Activated T-helper 1 cell treated with anti-CD3 and anti-CD28 coated beads, Interleukin-2, amount 50 U/mL, for 16 hours (primary cell): ENCODE data around the gene RAPGEF4.
"Not testable (repeated sequence)": the region's sequence is repeated elsewhere in the genome, so short reads cannot be mapped to it uniquely, and the experiment has no call there.

Experiments used
- DNase-seq, 2 donors: peaks; one replicate each; pipeline ENCODE4 v3.0.0-alpha.2; 2020; ENCODE audit warnings: low read depth in 1 of 2, low spot score in 1 of 2

RAPGEF4 gene

DNA sequence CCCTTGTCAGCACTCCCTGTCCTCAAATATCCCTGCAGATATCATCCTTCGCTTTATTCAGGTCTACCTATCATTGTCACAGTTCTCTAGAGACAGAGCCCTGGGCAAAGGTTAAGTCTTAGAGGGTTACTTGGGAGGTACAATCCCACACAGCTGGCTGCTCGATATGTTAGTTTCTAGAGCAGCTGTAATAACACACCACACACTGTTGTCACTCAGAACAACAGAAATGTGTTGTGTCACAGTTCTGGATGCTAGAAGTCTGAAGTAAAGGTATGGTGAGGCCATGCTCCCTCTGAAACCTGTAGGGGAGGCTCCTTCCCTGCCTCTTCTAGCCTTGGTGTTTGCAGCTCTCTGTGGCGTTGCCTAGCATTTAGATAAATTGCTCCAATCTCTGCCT lies 9.9 kb upstream of the RAPGEF4 start:
- DNase-seq, result no peak

DNA sequence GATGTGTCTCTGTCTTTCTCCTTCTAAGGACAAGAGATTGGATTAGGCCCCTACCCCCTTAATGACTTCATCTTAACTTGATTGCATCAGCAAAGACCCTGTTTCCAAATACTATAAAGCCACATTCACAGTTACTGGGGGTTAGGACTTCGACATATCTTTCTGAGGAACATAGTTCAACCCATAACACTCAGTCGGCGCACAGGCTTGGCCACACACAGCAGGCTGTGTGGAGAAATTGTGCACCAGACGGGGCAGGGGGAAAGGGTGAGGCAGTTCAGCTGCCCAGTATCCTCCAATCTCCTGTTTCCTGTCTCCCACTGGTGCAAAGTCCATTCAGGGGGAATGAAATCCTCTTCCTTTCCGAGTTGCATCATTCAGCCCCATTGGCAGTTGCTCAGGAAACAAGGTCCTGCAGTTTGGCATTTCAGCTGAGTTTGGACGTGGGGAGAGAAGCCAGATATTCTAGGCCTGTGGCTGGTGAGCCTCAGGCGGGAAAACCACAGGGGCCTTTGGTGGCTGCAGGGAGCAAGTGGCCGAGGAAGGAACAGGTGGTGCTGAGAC lies 9.4 kb upstream of the RAPGEF4 start:
- no peak for DNase-seq

DNA sequence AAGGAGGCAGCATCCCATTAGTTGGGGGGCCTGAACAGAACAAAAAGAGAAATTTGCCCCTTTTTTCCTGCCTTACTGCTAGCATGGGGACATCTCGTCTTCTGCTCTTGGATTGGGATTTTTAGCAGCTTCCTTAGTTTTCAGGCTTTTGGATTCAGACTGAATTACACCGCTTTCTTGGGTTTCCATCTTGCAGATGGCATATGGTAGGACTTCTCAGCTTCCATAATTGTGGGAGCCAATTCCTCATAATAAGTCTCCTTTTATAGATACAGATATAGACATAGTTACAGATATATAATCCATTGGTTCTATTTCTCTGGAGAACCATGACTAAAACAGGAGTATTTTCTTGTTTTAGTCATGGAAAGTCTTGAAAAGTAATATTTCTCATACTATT lies 5.2 kb upstream of the RAPGEF4 start:
- DNase-seq, result no peak

DNA sequence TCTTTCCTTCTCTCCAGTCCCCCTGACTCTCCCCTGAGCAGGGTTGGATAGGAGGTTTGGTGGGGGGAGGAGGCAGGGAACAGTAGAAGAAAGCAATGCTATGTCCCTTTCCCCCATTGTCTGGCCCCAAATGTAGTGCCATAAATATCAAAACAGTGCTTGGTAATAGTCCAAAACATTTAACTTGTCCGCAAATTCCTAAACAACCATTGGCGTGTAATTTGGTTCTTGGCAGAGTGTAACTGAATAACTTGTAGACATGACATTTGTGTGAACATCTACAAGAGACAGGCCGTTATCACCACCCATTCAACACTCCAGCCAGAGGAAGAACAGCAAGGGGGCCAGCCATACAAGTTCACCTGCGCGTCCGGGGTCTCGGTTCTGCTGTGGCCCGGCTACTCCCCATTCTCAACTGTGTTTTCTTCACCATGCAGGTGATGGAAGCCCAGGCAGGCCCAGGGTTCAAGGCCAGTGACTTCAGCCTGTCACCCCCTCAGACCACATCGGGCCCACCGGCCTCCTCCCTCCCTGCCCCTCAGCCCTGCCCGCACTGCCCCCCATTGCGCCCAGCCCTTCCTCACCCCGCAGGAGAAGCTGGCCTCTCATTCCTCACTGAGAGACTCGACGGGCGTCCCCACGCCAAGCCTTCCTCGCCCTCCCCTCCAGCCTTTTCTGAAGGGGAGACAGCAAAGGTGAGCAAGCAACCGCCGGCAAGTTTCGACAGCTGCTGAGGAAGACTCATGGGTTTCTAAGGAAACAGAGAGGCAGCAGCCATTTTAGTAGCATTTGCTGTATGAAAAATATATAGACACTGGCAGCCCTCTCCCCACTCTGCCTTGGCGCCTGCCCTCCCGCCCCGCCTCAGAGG lies 699 bp upstream of the RAPGEF4 start:
- no peak for DNase-seq

DNA sequence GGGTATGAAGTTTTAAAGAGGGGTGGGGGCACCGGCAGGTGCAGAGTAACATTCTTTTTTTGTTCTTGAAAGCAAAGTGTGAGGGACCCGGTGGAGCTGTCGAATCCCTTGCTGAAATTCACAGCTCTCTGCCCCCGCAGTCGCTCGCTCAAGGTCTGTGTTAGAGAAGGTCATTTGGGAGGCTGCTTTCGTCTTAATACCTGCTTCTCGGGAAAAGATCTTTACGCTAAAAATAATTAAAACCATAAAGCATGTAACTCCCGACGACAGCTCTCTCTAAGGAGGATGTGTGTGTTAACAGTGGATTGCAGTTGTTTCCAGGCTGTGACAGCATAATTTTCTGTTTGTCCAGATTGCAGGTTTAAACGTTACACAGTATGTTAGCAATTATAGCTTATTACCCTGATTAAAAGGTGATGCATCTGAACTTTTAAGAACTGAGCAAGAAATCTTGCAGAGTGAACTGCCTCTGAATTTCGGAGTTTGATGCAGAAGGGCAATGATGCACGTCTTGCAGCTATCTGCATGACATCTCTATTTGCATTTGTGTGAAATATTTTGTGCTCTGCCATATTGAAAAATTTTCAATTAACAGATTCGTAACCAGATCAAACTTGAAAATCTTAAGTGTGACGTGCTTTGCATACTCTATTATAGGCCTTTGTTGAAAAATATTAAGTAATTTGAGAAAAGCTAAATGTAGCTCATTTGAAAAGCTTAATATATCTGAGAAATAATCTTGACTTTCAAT lies 954 bp downstream of the RAPGEF4 start:
- no peak for DNase-seq

DNA sequence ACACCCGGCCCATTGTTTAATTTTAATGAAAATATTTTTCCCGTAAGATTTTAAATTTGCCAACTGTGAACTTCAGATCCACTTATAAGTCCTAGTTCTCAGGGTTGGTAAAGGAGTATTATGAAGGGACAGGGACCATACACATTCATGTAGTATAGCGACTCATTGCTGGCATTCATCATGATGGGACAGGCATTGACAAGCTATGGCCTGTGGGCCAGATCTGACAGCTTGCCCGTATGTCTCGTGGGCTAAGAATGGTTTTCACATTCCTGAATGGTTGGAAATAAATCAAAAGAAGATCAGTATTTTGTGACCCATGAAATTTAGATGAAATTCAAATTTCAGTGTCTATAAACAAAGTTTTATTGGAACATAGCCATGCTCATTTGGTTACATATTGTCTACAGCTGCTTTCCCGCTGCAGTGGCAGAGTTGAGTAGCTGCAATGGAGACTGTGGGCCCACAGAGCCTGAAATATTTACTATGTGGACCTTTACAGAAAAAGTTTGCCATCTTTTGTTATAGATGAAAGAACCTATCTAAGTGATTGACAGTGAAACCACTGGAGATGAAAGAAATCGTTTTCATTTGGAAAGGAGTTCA lies 4.1 kb downstream of the RAPGEF4 start:
- DNase-seq, result no peak

DNA sequence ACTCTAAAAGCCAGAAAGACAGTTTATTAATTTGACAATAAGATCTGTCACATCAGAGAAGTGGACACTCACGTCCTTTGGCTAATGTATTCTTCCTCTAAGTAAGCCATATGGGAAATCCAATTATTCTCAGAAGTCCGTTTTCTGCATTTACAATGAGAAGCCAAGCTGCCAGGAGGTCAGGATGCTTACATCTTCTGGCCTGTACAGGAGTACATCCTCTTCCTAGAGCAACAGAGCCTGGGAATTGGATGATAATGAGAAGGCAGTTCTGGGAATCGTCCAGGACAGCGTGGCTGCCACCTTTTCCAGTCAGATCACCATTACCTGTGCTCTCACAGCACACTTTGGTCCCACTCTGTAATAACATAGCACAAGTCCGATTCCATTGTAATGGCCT lies 5.2 kb downstream of the RAPGEF4 start:
- DNase-seq, result no peak

DNA sequence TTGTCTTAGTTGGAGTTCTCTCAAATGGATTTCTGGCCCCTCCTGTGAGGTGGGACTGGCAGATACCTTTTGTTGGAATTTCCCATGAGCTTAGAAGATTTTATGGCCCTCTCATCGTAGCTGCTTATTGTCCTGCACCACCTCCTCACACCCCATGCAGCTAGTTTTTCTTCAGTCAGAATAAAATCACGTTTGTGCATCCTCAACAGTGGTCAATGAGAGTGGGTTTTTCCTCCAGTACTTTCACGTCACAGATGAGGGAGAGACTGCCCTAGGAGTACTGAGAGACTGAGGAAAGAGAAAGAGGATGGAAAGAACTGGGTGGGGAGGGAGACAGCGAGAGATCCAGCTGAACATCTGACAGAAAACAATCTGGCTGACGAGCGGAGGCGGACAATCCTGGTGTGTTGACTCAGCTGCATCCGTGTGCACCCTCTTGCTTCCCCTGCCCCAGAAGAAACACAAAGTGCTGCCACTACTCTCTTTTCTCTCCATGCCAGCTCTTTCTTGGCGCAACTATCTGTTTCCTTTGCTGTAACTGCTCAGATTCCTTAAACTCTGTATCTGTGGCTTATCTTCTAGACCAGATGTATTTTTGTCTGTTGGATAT lies 7.4 kb downstream of the RAPGEF4 start:
- DNase-seq, result no peak

DNA sequence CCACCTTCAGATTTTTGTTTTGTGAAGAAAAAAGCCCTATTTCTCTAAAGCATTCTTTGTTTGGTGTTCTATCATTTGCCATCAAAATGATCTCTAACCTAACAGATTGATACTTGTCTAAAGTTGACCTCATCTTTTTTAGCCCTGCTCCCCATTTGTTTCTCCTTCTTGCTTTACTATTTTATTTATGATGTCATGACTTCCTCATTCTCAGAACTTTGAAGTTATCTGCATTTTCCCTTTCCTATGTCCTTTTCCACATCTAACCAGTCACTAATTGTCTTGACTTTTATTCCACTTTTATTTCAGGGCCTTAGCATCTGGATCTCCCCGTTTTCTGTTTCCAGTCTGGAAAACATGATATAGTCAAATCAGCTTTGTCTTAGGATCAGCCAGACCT lies 8.3 kb downstream of the RAPGEF4 start:
- no peak for DNase-seq

DNA sequence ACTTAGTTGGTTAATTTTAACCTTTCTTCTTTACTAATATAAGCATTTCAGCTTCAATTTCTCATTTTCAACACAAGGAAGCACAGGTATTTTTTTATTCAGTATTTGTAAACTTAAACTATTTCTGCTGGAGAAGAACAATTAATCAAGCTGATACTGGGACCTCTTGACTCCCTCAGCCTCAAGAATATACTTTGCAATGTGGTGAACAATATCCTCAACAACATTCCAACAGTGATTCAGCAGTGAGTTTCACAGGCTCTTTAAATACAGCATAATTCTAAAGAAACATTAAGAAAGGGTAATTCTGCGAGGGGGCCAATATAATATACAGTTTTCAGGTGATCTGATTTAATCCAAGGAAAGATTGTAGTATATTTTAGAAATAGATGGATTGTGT lies 10.0 kb downstream of the RAPGEF4 start:
- no peak for DNase-seq

DNA sequence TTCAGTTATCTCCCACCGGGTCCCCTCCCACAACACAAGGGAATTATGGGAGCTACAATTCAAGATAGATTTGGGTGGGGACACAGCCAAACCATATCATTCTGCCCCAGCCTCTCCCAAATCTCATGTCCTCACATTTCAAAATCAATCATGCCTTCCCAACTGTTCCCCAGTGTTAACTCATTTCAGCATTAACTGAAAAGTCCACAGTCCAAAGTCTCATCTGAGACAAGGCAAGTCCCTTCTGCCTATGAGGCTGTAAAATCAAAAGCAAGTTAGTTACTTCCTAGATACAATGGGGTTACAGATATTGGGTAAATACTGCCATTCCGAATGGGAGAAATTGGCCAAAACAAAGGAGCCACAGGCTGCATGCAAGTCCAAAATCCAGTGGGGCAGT lies 12.9 kb downstream of the RAPGEF4 start:
- DNase-seq, result not testable (repeated sequence)

DNA sequence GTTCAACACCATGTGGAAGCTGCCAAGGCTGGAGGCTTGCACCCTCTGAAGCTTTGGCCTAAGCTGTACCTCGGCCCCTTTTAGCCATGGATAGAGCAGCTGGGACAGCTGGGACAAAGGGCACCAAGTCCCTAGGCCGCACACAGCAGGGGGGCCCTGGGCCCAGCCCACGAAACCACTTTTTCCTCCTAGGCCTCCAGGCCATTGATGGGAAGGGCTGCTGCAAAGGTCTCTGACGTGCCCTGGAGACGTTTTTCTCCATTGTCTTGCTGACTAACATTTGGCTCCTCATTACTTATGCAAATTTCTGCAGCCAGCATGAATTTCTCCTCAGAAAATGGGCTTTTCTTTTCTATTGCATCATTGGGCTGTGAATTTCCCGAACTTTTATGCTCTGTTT lies 13.7 kb downstream of the RAPGEF4 start:
- DNase-seq, result no peak

DNA sequence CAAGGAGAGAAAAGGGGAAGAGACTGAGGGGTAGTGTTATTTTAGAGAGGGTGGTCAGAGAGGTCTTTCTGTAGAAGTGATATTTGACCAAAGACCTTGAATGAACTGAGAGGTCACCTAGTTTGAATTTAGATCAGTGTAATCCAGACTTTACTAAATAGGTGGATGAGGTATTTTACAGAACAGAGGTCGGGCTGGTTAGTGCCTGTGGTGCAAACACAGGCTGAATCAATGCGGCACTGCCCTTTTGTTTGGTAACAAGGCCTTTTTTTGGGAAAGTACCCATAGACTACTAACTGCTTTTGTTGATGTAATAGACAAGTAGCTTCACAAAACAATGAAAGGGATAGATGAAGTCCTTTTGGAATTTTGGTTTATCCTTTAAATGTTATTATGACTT lies 15.9 kb downstream of the RAPGEF4 start:
- no peak for DNase-seq

DNA sequence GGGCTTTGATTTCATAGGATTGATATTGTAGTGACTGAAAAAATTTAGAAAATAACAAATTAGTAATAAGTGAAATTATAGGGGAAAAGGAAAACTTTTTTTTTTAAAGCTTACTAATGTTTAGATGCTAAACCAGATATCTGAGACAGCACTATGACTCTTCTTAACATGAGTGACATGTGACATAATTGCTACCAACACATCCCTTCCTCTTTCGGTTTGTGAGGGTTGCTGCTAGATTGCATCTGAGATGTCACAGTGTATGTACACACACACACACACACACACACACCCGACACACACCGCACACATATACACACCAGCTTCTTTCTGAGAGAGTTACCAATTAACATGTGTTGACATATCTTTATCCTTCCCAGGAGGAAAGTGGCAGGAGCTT lies 18.0 kb downstream of the RAPGEF4 start:
- DNase-seq, result no peak

DNA sequence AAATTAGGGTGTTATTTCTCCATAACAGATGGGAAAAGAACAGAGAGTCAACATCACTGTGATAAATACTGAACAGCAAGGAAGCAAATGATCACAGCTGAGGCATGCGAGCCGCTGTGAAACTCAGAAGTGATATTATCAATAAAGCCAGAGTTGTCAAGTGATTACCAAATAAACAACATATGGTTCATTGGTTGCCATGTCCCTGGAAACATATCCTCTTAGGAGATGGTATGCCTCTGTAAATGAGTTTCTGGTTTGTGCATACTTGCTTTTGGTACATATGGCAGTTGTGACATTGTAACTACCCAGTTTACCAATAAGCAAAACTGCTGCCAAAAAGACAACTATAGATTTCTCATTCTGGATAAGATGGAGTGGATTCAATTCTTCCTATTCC lies 23.8 kb downstream of the RAPGEF4 start:
- no peak for DNase-seq

DNA sequence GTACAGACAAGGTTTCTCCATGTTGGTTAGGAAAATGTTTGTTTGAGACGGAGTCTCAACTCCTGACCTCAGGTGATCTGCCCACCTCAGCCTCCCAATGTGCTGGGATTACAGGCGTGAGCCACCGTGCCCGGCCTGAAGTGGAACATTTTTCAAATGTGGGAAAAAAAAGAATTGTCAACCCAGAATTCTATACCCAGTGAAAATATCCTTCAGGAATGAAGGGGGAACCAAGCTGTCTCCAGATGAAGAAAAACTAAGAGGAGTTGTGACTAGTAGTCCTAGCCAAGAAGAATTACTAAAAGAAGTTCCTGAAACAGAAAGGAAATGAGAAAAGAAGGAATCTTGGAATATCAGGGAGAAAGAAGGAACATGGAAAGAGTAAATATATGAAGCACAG lies 25.7 kb downstream of the RAPGEF4 start:
- no peak for DNase-seq

DNA sequence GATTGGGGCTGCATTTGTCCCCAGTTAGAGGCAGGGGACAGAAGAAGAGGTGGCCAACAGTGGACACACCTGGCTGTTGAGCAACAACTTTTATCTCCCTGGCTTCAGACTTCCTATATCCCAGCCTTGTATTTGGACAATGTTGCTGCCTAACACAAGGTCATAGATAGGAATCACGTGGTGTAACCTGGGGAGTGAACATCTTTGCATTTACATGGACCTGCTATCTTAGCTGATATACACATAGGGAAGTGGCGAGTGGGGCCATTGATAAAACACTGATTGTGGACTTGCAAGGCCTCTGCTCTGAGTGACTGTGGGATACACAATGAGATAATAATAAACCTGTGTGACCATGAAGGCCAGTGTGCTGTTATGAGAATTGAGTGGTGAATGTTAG lies 26.9 kb downstream of the RAPGEF4 start:
- DNase-seq, result no peak

DNA sequence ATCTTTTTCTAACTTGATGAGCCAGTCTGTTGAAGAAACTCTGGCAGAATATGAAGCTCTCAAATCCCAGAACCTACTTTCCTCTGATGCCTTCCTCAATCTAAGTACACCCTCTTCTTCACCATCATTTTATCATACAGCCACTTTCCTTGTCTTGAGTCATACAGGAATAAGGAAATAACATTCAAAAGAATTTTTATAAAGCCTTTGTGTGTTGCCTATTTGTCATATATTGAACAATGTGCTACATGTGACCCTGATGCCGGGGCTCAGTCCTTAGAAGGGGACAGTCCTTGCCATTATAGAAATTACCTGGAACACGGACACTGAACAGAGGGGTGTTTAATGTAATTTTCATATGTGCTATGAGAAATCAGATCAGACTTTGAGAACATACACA lies 27.4 kb downstream of the RAPGEF4 start:
- DNase-seq, result no peak

DNA sequence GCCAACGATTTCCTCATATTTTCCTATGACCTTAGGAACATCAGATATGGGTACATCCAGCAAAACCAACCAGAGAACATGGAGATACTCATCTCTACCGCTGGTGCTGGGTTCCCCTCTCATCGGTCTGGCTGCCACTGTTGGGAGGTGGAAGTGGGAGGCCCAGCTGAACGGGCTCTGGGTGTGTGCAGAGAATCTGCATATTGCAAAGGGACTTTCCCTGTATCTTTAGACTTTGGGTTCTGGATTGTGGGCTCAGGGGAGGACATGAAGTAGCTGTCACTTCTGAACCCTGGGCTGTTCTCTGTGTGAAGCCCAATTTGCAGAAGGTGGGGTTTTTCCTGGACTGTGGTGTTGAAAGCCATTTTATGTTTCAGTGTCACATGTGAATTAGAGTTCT lies 30.0 kb downstream of the RAPGEF4 start:
- no peak for DNase-seq

DNA sequence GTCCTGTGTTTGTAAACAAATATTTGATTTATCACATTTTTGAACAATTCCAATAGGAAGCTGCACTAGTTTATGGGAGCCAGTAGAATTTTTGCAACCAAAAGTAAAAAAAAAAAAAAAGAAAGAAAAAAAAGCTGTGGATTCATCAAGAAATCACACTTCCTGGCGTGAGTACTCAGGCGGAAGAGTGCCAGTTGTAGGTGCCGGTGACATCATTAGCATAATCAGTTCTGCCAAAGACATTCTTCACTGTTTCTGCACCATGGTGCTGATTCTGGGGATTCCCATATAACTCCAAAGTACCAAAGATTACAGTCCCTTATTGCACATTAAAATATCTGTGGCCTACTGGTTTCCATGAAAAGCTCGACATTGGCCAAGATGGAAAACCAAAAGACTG lies 32.8 kb downstream of the RAPGEF4 start:
- no peak for DNase-seq

DNA sequence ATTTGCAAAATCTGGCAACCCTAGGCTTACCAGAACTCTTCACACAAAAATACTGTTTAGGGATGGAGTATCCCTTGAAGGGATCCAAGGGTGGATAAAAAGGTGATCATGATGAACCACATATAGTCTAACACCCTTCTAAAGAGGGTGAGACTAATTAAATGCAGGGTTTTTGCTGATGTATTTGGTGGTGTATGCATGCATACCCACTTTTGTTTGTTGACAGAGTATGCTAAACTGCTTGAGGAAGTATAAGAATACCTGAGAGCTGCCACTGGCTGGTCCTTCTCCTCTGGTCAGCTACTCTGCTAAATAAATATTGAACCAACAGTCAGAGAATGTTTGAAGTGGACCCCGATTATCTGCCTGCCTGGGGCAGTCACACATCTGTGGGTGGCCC lies 34.2 kb downstream of the RAPGEF4 start:
- DNase-seq, result no peak

DNA sequence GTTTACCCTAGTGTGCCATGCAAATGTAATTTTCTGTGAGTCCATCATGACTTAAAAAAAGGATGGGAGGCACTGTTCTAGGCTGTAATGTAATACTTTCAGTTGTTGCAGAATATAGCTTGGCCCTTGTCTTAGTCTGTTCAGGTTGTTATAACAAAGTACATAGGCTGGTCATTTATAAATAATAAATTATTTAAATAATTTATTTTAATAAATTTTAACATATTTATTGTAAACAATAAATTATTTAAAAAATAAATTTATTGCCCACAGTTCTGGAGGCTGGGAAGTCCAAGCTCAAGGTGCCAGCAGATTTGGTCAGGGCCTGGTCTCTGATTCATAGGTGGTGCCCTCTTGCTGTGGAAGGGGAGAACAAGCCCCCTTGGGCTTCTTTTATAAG lies 35.2 kb downstream of the RAPGEF4 start:
- no peak for DNase-seq
